ENCODE data around the gene NDUFV2. TPM values are rescaled to one million over a fixed set of nuclear protein-coding genes. Genes with fewer than 3 reads are reported as not detected.
A peak's percentile ranks its signal among the peaks of the same experiment; 100 is the strongest.

NDUFV2 gene
- total RNA-seq, 1 experiment from 2014 or later: 211 TPM

GRCh38 chr18:9105420-9105819, 2.9 kb downstream of the NDUFV2 start:
- ChIA-PET CTCF (no interaction called here), POLR2A (no interaction called here)
- BruUV-seq (replicated peaks): no TSS peak
- Mint-ChIP-seq H3K27ac (ENCODE audit: unreplicated experiment) (no peak overlapping the region), H3K27me3 (ENCODE audit: insufficient read depth, unreplicated experiment) (no peaks in the 10 kb centered on the region), H3K9me3 (ENCODE audit: unreplicated experiment) (no peaks in the 10 kb centered on the region), H3K4me1 (ENCODE audit: low read depth, unreplicated experiment) (peaks cover 18% of the 10 kb centered on the region), H3K36me3 (ENCODE audit: insufficient read depth, unreplicated experiment) (peaks cover 45% of the 10 kb centered on the region), H3K4me3 (ENCODE audit: unreplicated experiment) (peak overlapping the region; percentile 47)
- H3K36me3 ChIP-seq (ENCODE audit: control insufficient read depth, insufficient read depth, low read length): no peaks in the 10 kb centered on the region
- no peaks in the 10 kb centered on the region for H3K27me3 ChIP-seq (replicated peaks; ENCODE audit: control insufficient read depth, insufficient read depth, low read length)
- peaks cover 24% of the 10 kb centered on the region for H3K4me1 ChIP-seq
- no peaks in the 10 kb centered on the region for H3K9me3 ChIP-seq
- intact Hi-C loops (cut with micrococcal nuclease; ENCODE audit: unreplicated experiment): no loop called here
- H3K4me3 ChIP-seq (ENCODE audit: low read depth, low read length): no peak overlapping the region
- DNase-seq: no peak
- no peak for TF ChIP-seq CTCF (IDR thresholded peaks at IDR 0.05; ENCODE audit: insufficient read depth in 1 of 2, low read depth in 1 of 2, low read length in 1 of 2, severe bottlenecking in 1 of 2, unreplicated experiment in 1 of 2)

- no peak overlapping the region for H3K4me3 ChIP-seq (ENCODE audit: low read depth, low read length)
- no peaks in the 10 kb centered on the region for H3K9me3 ChIP-seq
- no peaks in the 10 kb centered on the region for H3K36me3 ChIP-seq (ENCODE audit: control insufficient read depth, insufficient read depth, low read length)
- no peak for DNase-seq
- CTCF ChIA-PET: interaction anchor here (0.6 kb wide), 1 partner anchor 215 kb away, joined by 3 read pairs; no protein-coding TSS in a partner anchor
- intact Hi-C loops (cut with micrococcal nuclease; ENCODE audit: unreplicated experiment): no loop called here
- Mint-ChIP-seq H3K4me1 (ENCODE audit: low read depth, unreplicated experiment) (peaks cover 18% of the 10 kb centered on the region), H3K36me3 (ENCODE audit: insufficient read depth, unreplicated experiment) (peaks cover 48% of the 10 kb centered on the region), H3K27me3 (ENCODE audit: insufficient read depth, unreplicated experiment) (no peaks in the 10 kb centered on the region), H3K4me3 (ENCODE audit: unreplicated experiment) (peak overlapping the region; percentile 47), H3K9me3 (ENCODE audit: unreplicated experiment) (no peaks in the 10 kb centered on the region), H3K27ac (ENCODE audit: unreplicated experiment) (no peak overlapping the region)
- POLR2A ChIA-PET: no interaction called here
- H3K4me1 ChIP-seq: peaks cover 22% of the 10 kb centered on the region
- TF ChIP-seq CTCF (IDR thresholded peaks at IDR 0.05; ENCODE audit: insufficient read depth in 1 of 2, low read depth in 1 of 2, low read length in 1 of 2, severe bottlenecking in 1 of 2, unreplicated experiment in 1 of 2): no peak
- H3K27me3 ChIP-seq (replicated peaks; ENCODE audit: control insufficient read depth, insufficient read depth, low read length): no peaks in the 10 kb centered on the region
- no TSS peak for BruUV-seq (replicated peaks)
These were observed 3.6 kb downstream of the NDUFV2 start for GRCh38 chr18:9106094-9106493.

- Histone ChIP-seq H3K4me1 (peaks cover 22% of the 10 kb centered on the region), H3K4me3 (ENCODE audit: low read depth, low read length) (no peak overlapping the region), H3K36me3 (ENCODE audit: control insufficient read depth, insufficient read depth, low read length) (no peaks in the 10 kb centered on the region), H3K9me3 (no peaks in the 10 kb centered on the region), H3K27me3 (replicated peaks; ENCODE audit: control insufficient read depth, insufficient read depth, low read length) (no peaks in the 10 kb centered on the region)
- TF ChIP-seq CTCF (IDR thresholded peaks at IDR 0.05; ENCODE audit: insufficient read depth in 1 of 2, low read depth in 1 of 2, low read length in 1 of 2, severe bottlenecking in 1 of 2, unreplicated experiment in 1 of 2): no peak
- no peaks in the 10 kb centered on the region for H3K27me3 Mint-ChIP-seq (ENCODE audit: insufficient read depth, unreplicated experiment)
- POLR2A ChIA-PET: no interaction called here
- intact Hi-C loops (cut with micrococcal nuclease; ENCODE audit: unreplicated experiment): no loop called here
- no peaks in the 10 kb centered on the region for H3K9me3 Mint-ChIP-seq (ENCODE audit: unreplicated experiment)
- H3K27ac Mint-ChIP-seq (ENCODE audit: unreplicated experiment): no peak overlapping the region
- DNase-seq: no peak
- no TSS peak for BruUV-seq (replicated peaks)
- peaks cover 18% of the 10 kb centered on the region for H3K4me1 Mint-ChIP-seq (ENCODE audit: low read depth, unreplicated experiment)
- CTCF ChIA-PET: no interaction called here
- no peak overlapping the region for H3K4me3 Mint-ChIP-seq (ENCODE audit: unreplicated experiment)
- peaks cover 57% of the 10 kb centered on the region for H3K36me3 Mint-ChIP-seq (ENCODE audit: insufficient read depth, unreplicated experiment)
These were observed 4.5 kb downstream of the NDUFV2 start for GRCh38 chr18:9106800-9107584.
